GM06990 (cell line): ENCODE measurements around the gene ARHGEF10L.

ENCODE experiments used
- DNase-seq: peaks from one replicate; pipeline ENCODE4 v3.0.0-alpha.2; 2011; ENCODE audit not compliant: insufficient read length; ENCODE audit errors: extremely low read depth
- H3K27me3 ChIP-seq: replicated peaks from 2 replicates; pipeline ENCODE4 v1.6.0; 2011; ENCODE audit warnings: low read length; ENCODE audit not compliant: control insufficient read depth, insufficient read depth
- H3K36me3 ChIP-seq: 2 replicates; pipeline ENCODE4 v1.5.1; 2011; ENCODE audit warnings: low read length; ENCODE audit not compliant: control insufficient read depth, insufficient read depth
- H3K4me3 ChIP-seq: replicated peaks from 2 replicates; pipeline ENCODE4 v1.5.1; 2011; ENCODE audit warnings: low read depth, mild to moderate bottlenecking, control low read depth, low read length
- CTCF ChIP-seq: IDR thresholded peaks from 2 replicates; pipeline ENCODE4 v1.5.1; 2011; ENCODE audit warnings: low read length, control low read depth, mild to moderate bottlenecking, inconsistent platforms; ENCODE audit not compliant: insufficient read depth, poor library complexity, severe bottlenecking

The ARHGEF10L gene

GRCh38 chr1:17561561-17561985, 22.1 kb downstream of the ARHGEF10L start:
- Histone ChIP-seq H3K27me3 (no peaks in the 10 kb centered on the region; the same call in none of the 2 replicates), H3K36me3 (no peaks in the 10 kb centered on the region), H3K4me3 (no peak overlapping the region)
- no peak for DNase-seq
- no peak for TF ChIP-seq CTCF

- Histone ChIP-seq H3K36me3 (no peaks in the 10 kb centered on the region), H3K4me3 (no peak overlapping the region), H3K27me3 (no peaks in the 10 kb centered on the region; the same call in none of the 2 replicates)
- DNase-seq, result no peak
- TF ChIP-seq CTCF, result no peak
Measured at GRCh38 chr1:17562375-17562774, 22.9 kb downstream of the ARHGEF10L start.

- no peak overlapping the region for H3K4me3 ChIP-seq
- H3K27me3 ChIP-seq, result peaks cover 2% of the 10 kb centered on the region
- no peaks in the 10 kb centered on the region for H3K36me3 ChIP-seq
- DNase-seq, result no peak
- no peak for TF ChIP-seq CTCF
Measured at GRCh38 chr1:17563494-17564281, 24.2 kb downstream of the ARHGEF10L start.

GRCh38 chr1:17564458-17565393, 25.2 kb downstream of the ARHGEF10L start:
- H3K27me3 ChIP-seq, result peaks cover 2% of the 10 kb centered on the region
- no peaks in the 10 kb centered on the region for H3K36me3 ChIP-seq
- no peak overlapping the region for H3K4me3 ChIP-seq
- DNase-seq, result no peak
- no peak for TF ChIP-seq CTCF

GRCh38 chr1:17565461-17566252, 26.2 kb downstream of the ARHGEF10L start:
- no peaks in the 10 kb centered on the region for H3K36me3 ChIP-seq
- TF ChIP-seq CTCF, result no peak
- H3K4me3 ChIP-seq, result no peak overlapping the region
- DNase-seq, result no peak
- H3K27me3 ChIP-seq, result peaks cover 2% of the 10 kb centered on the region
